Stimulated activated CD8-positive, alpha-beta memory T cell treated with anti-CD3 and anti-CD28 coated beads, Interleukin-12 subunit alpha, Interleukin-12 subunit beta, amount 100 ng/mL, for 4 hours (primary cell): ENCODE data around the gene CNOT6L.

Experiments used
- DNase-seq: peaks from one replicate; pipeline ENCODE4 v3.0.0-alpha.2; 2020; ENCODE audit warnings: low read depth

Gene CNOT6L

GRCh38 chr4:77712675-77713074, 106.5 kb downstream of the CNOT6L start:
- no peak for DNase-seq

- DNase-seq, result no peak
These were observed 107.7 kb downstream of the CNOT6L start for GRCh38 chr4:77711469-77711868.

GRCh38 chr4:77710684-77711083, 108.5 kb downstream of the CNOT6L start:
- DNase-seq, result no peak

GRCh38 chr4:77710059-77710458, 109.1 kb downstream of the CNOT6L start:
- no peak for DNase-seq

GRCh38 chr4:77706717-77707116, 112.5 kb downstream of the CNOT6L start:
- no peak for DNase-seq

GRCh38 chr4:77703666-77704065, 115.5 kb downstream of the CNOT6L start:
- no peak for DNase-seq

GRCh38 chr4:77701121-77701520, 118.0 kb downstream of the CNOT6L start:
- DNase-seq, result no peak

- DNase-seq, result no peak
These were observed 119.4 kb downstream of the CNOT6L start for GRCh38 chr4:77699731-77700210.

- no peak for DNase-seq
These were observed 121.1 kb downstream of the CNOT6L start for GRCh38 chr4:77697860-77698590.

GRCh38 chr4:77695774-77696173, 123.4 kb downstream of the CNOT6L start:
- DNase-seq, result no peak

- no peak for DNase-seq
These were observed 126.2 kb downstream of the CNOT6L start for GRCh38 chr4:77692847-77693432.

GRCh38 chr4:77681792-77682191, 137.4 kb downstream of the CNOT6L start:
- no peak for DNase-seq

- DNase-seq, result no peak
These were observed 142.3 kb downstream of the CNOT6L start for GRCh38 chr4:77676842-77677241.

- DNase-seq, result no peak
These were observed 148.1 kb downstream of the CNOT6L start for GRCh38 chr4:77671051-77671450.

GRCh38 chr4:77669946-77670590, 149.1 kb downstream of the CNOT6L start:
- DNase-seq, result no peak

GRCh38 chr4:77665381-77666069, 153.6 kb downstream of the CNOT6L start:
- no peak for DNase-seq
